ENCODE data around the gene POU6F2.
"Not testable (repeated sequence)": the region's sequence is repeated elsewhere in the genome, so short reads cannot be mapped to it uniquely, and the experiment has no call there.

POU6F2 gene

DNA sequence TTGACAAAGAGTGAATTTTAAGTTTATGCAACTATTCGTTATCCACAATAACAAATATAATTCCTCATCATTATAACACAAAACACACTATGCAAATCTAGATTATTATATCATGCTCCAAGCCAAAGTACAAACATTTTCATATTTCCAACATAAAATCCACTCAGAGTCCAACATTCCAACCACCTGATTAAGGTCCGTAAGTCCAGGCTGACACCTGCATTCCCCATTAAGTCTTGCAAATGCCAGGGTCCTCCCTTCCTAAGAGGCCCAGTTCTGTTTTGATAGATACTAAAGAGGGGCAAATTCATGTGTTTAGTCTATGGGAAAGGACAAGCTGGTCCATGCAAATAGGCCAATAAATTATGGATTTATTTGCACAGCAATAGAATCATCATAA, 206.1 kb downstream of the POU6F2 start:
- no peak for DNase-seq (ENCODE audit: extremely low read depth in 1 of 2, low read depth in 1 of 2)

DNA sequence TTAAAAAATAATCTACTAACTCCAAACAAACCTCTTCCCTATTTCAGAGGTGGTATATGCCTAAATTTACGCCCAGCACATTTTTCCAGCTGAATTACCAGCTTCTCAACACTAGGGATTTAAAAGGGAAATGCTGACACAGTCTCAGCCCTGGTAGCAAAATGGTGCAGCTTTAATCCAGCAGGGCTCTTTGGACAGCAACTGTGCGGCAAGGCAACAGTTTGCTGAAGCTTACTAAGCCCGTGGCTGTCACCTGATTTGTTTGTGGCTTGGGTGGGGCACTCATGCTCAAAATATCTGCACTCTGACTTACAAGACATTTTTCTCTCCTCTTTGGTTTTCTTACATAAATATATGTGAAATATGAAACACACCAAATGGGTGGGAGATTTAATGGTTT, 206.7 kb downstream of the POU6F2 start:
- DNase-seq (ENCODE audit: extremely low read depth in 1 of 2, low read depth in 1 of 2), result no peak

DNA sequence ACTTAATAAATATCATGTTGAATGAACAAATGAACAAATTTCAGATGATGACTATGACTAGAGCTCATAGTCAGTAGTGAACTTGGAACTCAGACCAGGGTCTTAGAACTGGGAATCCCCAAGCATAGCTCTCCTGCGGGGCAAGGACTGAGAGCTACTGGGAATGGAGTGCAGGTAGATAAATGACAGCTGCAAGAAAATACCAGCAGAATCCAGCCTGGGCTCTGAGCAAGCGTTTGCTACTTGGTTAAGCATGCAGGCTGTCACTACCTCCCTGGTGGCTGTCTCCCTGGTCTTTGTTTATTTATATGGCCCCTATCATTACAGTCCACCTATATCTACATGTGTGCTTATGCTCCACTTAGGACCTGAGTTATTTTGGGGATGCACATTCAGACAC, 208.4 kb downstream of the POU6F2 start:
- DNase-seq (ENCODE audit: extremely low read depth in 1 of 2, low read depth in 1 of 2), result no peak

DNA sequence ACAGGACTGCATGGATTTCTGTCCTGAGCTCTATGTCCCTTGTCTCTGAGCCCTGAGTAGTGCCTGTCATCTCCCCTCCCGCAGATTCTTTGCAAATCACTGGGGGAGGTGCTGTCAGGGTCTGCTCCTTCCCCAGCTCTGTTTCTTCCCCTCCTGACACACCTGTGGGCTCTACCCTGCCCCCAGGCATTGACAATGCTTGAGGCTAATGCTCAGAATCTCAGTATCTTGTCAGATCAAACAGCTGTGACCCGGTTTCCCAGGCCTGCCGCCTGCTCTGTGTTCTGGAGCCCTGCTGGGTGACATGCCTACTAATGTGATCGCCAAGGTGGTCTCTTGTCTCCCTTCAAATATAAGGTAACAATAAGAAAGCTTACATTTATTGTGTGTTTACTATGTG, 209.0 kb downstream of the POU6F2 start:
- no peak for DNase-seq (ENCODE audit: extremely low read depth in 1 of 2, low read depth in 1 of 2)

DNA sequence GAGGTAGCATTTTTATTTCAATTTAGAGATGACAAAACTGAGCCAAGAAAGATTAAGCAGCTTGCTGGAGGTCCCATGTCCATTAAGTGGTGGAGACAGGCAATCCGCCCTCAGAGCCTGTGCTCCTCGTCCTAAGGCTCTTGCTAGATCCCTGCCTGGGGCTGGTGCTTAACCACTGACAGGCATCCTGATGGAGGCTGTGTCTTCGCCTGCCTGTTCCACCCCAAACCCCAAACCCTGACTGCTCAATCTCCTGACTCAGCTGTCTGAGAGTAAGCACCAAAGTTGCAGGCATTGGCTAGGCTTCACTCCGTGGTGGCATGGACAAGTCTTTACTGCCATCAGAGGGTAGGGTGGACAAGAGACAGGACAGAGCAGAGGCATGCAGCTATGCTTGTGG, 209.4 kb downstream of the POU6F2 start:
- no peak for DNase-seq (ENCODE audit: extremely low read depth in 1 of 2, low read depth in 1 of 2)

DNA sequence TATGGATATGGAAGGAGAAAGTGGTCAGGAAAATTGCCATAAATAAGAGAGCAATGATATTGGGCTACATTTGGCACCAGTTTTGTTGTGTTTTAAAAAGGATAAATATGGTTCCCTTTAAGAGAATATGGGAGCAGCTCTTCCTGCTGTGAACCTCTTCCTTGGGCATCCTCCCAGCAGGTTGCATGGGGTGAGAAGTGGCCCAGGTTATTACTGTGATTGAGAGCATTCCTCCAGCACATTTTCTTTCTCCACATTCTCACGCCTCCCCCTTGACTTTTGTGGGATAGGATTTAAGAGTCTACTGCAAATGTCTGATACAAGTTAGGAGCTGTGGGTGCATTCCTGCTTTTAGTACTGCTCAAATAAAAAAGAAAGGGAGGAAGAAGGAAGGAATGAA, 214.8 kb downstream of the POU6F2 start:
- no peak for DNase-seq (ENCODE audit: extremely low read depth in 1 of 2, low read depth in 1 of 2)

DNA sequence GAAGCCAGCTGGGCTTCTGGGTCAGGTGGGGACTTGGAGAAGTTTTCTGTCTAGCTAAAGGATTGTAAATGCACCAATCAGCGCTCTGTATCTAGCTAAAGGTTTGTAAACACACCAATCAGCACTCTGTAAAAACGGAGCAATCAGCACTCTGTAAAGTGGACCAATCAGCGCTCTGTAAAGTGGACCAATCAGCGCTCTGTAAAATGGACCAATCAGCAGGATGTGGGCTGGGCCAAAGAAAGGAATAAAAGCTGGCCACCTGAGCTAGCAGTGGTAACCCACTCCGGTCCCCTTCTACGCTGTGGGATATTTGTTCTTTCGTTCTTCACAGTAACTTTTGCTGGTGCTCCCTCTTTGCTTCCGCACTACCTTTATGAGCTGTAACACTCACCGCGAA, 216.7 kb downstream of the POU6F2 start:
- not testable (repeated sequence) for DNase-seq (ENCODE audit: extremely low read depth in 1 of 2, low read depth in 1 of 2)

DNA sequence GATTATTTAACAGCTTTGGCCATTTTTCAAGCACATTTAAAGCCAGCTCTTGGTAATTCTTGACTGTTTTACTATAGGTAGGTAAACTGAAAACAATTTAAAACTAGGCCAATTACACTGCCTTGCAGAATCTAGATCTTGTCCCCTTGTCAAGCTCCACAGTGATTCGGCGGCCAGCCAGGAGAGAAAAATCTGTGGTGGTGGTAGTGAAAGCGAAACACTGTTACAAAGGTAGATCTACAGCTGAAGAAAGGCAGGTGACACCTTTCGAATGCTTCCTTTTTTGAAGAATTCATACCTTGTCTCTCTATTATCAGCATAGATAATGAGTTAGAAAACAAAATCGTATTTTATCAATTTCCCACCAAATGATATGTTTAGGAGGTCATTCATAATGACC, 218.3 kb downstream of the POU6F2 start:
- no peak for DNase-seq (ENCODE audit: extremely low read depth in 1 of 2, low read depth in 1 of 2)

DNA sequence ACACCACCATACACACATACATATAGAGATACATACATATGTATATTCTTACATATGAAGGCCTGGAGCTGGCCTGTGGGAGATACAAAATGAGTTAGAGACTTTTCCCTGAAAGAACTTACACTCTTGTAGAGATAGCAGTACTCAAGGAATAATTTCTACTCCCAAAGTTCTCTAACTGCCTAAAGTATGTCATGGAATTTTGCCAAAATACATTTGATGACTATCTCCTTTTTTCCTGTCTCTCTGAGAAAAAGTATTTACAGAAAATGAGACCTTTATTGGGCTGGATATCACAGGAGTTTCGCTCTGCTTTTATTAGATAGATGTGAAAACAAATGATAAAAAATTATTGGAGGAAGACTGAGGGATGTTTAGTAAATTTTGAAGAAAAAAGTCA, 220.1 kb downstream of the POU6F2 start:
- no peak for DNase-seq (ENCODE audit: extremely low read depth in 1 of 2, low read depth in 1 of 2)

DNA sequence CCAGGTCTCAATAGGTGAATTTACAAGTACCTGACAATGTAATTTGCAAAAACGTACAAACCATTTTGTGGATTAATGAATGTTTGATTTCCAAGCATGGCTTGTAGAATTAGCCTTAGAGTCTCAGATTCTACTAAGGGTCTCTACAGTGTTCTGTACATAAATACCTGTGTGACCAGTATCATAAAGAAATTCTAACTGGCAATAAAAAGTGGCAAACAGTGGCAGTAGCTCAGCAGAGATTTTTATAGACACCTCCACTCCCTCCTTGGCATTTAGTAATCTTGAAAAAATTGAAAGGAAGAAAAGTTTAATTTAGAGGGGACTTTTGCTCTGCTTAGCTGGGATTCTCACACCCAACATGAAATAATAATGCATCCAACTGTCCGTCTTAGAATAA, 220.8 kb downstream of the POU6F2 start:
- DNase-seq (ENCODE audit: extremely low read depth in 1 of 2, low read depth in 1 of 2), result no peak

DNA sequence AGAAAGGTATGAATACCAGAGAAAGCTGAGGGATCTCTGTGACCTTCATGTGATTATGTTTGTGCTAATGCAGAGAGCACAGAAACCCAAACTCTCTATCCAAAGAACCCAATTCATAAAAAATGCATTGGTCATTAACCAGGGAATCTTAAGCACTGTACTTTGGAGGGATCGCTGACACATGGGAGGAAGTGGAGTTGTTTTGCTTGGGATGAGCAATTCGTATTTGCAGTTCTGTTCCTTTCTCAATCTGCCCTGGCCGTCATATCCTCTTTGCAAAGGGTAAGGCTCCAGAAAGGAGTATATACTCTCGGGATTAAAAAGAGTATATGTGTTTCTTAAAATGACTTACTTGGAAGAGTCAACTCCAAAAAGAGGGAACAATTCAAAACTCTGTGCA, 221.3 kb downstream of the POU6F2 start:
- DNase-seq (ENCODE audit: extremely low read depth in 1 of 2, low read depth in 1 of 2), result no peak

DNA sequence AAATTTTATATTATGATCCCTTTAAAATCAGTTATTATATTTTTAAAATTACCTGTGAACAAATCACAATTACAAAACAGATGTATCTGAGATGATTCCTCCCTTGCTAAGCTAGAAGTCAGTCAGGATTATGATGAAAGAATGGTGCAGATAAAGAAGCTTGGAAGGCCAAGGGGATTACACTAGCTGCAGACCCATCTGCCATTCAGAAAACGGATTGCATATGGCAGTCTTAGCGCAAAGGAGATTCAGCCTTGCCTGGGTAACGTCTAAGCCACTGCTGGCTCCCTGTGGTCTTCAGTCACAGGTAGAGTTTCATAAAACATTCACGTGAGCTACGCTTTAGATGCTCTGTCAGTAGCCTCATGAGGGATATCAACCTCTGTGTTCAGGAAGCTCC, 222.2 kb downstream of the POU6F2 start:
- DNase-seq (ENCODE audit: extremely low read depth in 1 of 2, low read depth in 1 of 2), result no peak

DNA sequence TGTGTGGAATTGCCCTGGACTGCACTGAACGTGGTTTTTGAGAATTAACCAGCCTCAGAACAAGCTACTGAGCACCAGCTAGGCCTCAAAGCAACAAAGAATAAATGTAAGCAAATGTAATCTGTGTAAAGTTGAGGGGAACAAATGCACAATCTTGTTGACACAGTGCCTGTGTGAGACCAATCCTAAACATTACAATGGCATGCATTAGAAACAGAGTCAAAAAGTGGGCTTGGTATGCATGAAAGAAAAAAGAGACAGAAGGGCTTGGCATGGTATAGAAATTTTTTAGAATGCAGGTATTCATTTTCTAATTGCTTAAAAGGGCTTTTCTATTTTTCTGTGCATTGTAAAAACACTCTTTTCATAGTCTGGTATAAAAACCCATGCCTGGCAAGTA, 224.3 kb downstream of the POU6F2 start:
- no peak for DNase-seq (ENCODE audit: extremely low read depth in 1 of 2, low read depth in 1 of 2)

DNA sequence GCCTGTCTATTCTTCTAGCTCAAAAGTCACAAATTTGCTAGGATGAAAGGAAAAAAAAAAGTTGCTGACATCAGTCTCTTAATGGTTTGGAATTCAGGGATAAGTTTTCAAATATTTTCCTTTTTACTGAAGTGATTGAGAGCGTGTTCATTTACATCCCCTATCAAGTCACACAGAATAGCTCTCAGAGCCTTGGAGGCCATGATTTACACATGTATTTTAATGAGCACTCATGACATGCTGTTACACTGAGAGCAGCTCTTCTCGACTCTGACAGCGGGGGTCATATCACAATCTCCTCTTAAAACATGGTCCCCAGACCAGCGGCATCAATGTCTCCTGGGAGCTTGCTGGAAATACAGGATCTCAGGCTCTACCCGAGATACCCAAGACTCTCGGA, 232.7 kb downstream of the POU6F2 start:
- DNase-seq (ENCODE audit: extremely low read depth in 1 of 2, low read depth in 1 of 2), result no peak

DNA sequence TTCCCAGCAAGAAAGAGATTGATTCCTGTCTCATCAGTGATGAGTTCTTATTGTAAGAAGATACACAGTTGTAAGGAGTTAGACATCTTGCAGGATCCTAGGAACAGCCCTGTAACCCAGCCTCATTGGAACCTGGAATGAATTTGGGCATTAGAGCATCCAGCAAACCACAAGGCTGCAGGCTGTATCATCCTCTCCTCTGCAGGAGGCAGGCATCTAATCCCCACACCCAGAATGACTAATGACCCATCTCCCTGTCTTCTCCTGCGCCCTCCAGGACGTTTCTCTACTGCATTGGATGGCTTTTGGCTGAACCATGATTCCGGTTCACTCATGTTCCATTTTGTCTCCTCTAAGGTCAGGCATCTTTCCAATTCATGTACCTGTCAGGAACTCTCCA, 233.9 kb downstream of the POU6F2 start:
- no peak for DNase-seq (ENCODE audit: extremely low read depth in 1 of 2, low read depth in 1 of 2)

DNA sequence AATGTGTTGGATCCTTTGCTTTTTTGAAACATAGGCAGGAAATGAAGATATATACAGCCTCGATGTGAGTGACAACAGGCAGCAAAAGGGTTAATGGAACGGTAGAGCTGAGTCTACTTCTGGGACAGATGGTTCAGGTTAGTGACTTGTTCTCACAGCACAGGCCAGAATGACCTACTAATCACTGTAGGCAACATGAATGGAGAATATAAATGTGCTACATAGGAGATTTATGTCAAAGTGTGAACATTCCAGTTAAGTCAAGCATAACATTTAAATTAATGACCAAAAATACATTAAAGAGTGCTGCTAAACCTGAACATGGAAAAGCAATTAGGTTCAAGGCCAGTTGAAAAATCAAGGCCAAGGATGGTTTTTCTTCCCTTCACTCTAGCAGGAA, 235.2 kb downstream of the POU6F2 start:
- DNase-seq (ENCODE audit: extremely low read depth in 1 of 2, low read depth in 1 of 2), result no peak

DNA sequence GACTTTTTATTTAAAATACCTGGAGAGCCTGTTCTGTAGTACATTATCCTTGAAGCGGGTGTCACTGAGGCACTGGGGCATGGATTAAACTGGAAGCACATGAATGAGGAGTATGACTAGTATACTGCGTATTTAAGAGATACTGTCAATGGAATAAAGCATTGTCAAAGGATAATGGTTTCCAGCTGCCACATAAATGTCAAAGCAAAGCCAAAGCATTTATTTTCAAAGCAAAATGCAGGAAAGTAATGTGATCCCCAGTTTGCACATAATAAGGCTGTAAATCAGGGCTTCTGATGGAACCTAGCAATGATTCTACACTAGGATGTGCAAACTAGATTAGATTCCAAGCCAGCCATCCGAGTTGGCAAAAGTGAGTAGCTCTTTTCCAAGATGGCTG, 240.1 kb downstream of the POU6F2 start:
- DNase-seq (ENCODE audit: extremely low read depth in 1 of 2, low read depth in 1 of 2), result no peak

DNA sequence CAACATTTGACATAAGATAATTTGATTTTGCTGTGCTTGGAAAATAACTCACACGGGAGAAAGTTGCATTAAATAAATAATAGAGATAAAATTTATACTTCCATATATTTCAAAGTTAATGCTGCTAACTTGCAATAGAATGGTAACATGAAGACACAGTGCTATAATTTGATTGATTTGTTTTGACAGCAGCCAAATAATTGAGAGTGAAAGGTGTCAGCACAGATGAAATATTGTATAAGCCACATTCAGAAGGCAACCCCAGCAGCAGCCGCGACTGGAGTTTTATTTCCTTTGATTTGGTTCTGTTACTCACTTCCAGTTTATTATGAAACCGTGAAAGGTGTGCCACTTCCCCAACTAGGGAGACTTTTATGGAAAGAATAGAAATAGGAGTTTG, 242.2 kb downstream of the POU6F2 start:
- no peak for DNase-seq (ENCODE audit: extremely low read depth in 1 of 2, low read depth in 1 of 2)

DNA sequence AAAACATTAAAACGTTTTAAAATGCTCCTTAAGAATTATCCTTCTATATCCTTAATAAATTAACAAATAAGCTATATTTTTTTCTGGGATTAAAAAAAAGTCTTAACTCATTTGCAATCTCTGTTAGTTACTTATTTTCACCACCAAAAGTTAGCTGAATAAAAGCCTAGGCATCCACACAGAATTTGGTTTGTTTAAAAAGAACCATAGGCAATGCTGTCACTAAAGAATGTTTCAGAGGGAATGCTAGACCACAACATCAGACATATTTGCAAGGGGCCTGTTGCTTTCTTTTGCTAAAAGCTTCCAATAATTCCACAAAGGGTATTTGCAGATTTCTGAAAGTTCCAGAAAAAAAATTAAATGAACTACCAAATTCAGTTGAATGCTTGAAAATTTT, 244.2 kb downstream of the POU6F2 start:
- DNase-seq (ENCODE audit: extremely low read depth in 1 of 2, low read depth in 1 of 2), result no peak

DNA sequence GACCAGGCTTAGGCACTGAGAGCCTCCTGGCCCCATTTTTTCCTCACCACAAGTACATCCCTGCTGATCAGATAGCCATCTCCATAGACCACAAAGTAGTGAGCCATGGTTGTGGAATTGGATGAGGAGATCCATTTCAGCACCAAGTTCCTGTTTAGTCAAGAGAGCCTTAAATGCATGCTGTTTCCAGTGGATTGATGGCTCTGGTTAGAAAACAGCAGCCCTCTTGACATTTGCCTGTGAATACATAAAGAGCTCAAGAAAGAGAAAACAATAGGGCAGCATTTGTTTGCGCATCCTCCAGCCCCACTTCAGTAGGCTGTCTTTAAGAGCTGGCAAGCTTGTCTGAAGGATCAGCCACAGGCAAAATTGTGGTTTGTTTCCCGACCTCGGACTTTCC, 251.2 kb downstream of the POU6F2 start:
- no peak for DNase-seq (ENCODE audit: extremely low read depth in 1 of 2, low read depth in 1 of 2)

DNA sequence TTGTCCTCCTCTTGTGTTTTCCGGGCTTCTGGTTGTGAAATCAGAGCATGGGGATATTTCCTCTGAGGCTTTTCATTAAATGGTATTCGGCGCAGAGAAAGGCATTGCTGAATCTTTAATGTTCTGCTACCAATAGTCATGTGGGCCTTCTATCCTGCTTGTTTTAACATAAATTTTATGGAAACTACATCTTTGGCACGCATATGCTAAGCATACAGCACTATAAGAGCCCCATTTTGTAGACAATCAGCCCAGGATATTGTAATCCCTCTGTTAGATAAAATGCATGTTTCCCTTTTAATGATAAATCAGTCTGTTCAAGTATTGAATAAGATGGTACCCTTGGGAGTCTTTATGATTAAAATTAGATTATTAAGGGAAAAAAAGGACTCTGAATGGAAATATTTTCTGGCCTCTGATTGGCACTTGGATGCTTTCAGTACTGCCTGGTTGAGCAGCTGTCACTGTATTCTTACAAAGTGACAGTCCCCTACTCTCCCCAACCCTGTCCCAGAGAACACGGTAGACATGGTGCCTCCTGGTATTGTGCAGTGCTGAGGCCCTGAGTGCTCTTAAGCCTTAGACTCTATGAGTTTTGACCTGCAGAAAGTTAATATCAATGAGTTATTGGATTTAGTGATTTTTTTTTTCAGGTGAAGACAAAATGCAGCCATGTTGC, 256.3 kb downstream of the POU6F2 start:
- no peak for DNase-seq (ENCODE audit: extremely low read depth in 1 of 2, low read depth in 1 of 2)

DNA sequence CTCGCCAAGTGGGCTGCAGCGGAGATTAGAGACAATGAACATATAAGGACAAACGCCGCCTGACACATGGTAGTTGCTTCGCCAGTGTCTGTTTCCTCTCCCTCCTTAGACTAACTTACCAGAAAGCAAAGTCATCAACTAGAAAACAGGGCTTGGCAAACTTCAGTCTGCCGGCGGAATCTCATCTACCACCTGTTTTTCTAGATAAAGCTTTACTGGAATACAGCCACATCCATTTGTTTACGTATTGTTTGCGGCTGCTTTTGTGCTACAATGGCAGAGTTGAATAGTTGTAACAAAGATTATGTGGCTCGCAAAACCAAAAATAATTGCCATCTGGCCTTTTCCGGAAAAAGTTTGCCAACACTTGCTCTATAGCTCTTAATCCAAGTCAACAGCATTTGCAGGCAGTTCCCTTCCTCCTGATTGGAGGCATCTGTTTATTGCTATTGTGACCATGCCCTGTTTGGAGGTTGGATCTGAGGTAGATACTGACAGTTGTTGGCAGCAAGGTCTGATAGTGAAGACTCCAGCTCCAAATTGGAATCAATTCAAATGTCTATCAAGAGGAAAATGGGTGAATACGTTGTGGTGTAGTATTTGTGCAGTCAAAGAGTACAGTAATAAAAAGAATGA, 260.6 kb downstream of the POU6F2 start:
- DNase-seq (ENCODE audit: extremely low read depth in 1 of 2, low read depth in 1 of 2), result no peak

DNA sequence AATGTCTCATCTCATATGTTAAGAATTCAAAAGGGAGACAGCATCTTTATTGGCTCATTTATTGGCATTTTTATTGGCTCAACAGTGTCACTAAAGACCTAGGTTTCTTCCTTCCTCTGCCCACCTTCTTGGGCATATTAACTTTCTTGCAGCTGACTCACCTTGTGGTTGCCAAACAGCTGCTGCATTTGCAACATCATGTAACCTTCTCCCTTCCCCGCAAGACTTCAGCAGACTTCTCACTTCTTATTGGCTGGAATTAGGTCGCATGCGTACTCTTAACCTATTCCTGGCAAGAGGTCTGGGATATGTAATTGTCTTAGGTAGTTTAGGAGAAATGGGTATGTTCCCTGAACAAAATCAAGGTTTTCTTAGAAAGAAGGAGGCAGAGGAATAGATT, 263.2 kb downstream of the POU6F2 start:
- no peak for DNase-seq (ENCODE audit: extremely low read depth in 1 of 2, low read depth in 1 of 2)

Measured in stimulated activated CD8-positive, alpha-beta memory T cell treated with anti-CD3 and anti-CD28 coated beads, Interleukin-7, amount 100 ng/mL, for 48 hours (primary cell).